Fibroblast of upper back skin (primary cell): ENCODE data around the gene HOXA13.

Experiments
- DNase-seq: peaks from one replicate; pipeline ENCODE4 v3.0.0-alpha.2; 2013

HOXA13 gene

GRCh38 chr7:27205325-27206280 lies 5.7 kb upstream of the HOXA13 start:
- no peak for DNase-seq

- DNase-seq: no peak
These were observed 5.0 kb upstream of the HOXA13 start for GRCh38 chr7:27204851-27205322.

- no peak for DNase-seq
These were observed 4.2 kb upstream of the HOXA13 start for GRCh38 chr7:27203964-27204594.

- no peak for DNase-seq
These were observed 3.6 kb upstream of the HOXA13 start for GRCh38 chr7:27203365-27203953.

- no peak for DNase-seq
These were observed 2.9 kb upstream of the HOXA13 start for GRCh38 chr7:27202862-27203134.

- no peak for DNase-seq
These were observed 2.3 kb upstream of the HOXA13 start for GRCh38 chr7:27202018-27202861.

GRCh38 chr7:27201580-27202017 lies 1.7 kb upstream of the HOXA13 start:
- no peak for DNase-seq

- DNase-seq: no peak
These were observed 1.1 kb upstream of the HOXA13 start for GRCh38 chr7:27200761-27201579.

GRCh38 chr7:27198871-27199801 lies 755 bp downstream of the HOXA13 start:
- DNase-seq: no peak

GRCh38 chr7:27198138-27198841 lies 1.6 kb downstream of the HOXA13 start:
- DNase-seq: no peak

- DNase-seq: no peak
These were observed 2.5 kb downstream of the HOXA13 start for GRCh38 chr7:27197137-27198042.

- peak; percentile 57 for DNase-seq
These were observed 3.6 kb downstream of the HOXA13 start for GRCh38 chr7:27196287-27196767.

- no peak for DNase-seq
These were observed 5.1 kb downstream of the HOXA13 start for GRCh38 chr7:27194686-27195379.

GRCh38 chr7:27194002-27194352 lies 5.9 kb downstream of the HOXA13 start:
- no peak for DNase-seq

- no peak for DNase-seq
These were observed 6.4 kb downstream of the HOXA13 start for GRCh38 chr7:27193335-27194001.

- no peak for DNase-seq
These were observed 7.2 kb downstream of the HOXA13 start for GRCh38 chr7:27192546-27193334.
